SU-DHL-6 (cell line): ENCODE data around the gene DAPK2.

Experiments used
- H2AFZ ChIP-seq: fragments of 200-600 bp; sonication (generic); 2 replicates; pipeline ENCODE4 v1.6.1; 2014; ENCODE audit warnings: low read depth, mild to moderate bottlenecking, moderate library complexity, mixed read lengths, antibody characterized with exemption, low read length; ENCODE audit not compliant: severe bottlenecking
- H3F3A ChIP-seq: fragments of 200-600 bp; shearing (Covaris generic); 2 replicates; pipeline ENCODE4 v1.6.0; 2016; ENCODE audit warnings: antibody characterized with exemption, mild to moderate bottlenecking; ENCODE audit not compliant: insufficient read depth
- H3K27ac ChIP-seq: fragments of 200-600 bp; sonication (generic); 2 replicates; pipeline ENCODE4 v1.5.1; 2016; ENCODE audit warnings: low read depth, mild to moderate bottlenecking, low read length, moderate library complexity, mixed read lengths
- H3K27me3 ChIP-seq: fragments of 200-600 bp; sonication (generic), shearing (Covaris generic); 2 replicates; pipeline ENCODE4 v1.6.0; 2014; ENCODE audit warnings: mild to moderate bottlenecking, low read length
- H3K36me3 ChIP-seq: fragments of 200-600 bp; sonication (generic); 2 replicates; pipeline ENCODE4 v1.6.1; 2014; ENCODE audit warnings: mild to moderate bottlenecking, low read length, mixed read lengths
- H3K4me2 ChIP-seq: fragments of 300-600, 200-600 bp; shearing (Covaris generic), sonication (generic); 2 replicates; pipeline ENCODE4 v1.6.0; 2014; ENCODE audit warnings: low read length, low read depth, mild to moderate bottlenecking; ENCODE audit not compliant: poor library complexity, severe bottlenecking
- H3K4me3 ChIP-seq: fragments of 200-600 bp; sonication (generic); 2 replicates; pipeline ENCODE4 v1.5.1; 2014; ENCODE audit warnings: antibody characterized with exemption, low read length, mild to moderate bottlenecking, mixed read lengths; ENCODE audit not compliant: insufficient read depth, poor library complexity, severe bottlenecking
- H3K79me2 ChIP-seq: fragments of 200-600 bp; sonication (generic); 2 replicates; pipeline ENCODE4 v1.6.1; 2014; ENCODE audit warnings: mild to moderate bottlenecking, low read length, moderate library complexity; ENCODE audit not compliant: insufficient read depth
- H3K9ac ChIP-seq: fragments of 200-600 bp; sonication (generic); 2 replicates; pipeline ENCODE4 v1.7.0; 2014; ENCODE audit warnings: mild to moderate bottlenecking, low read length
- H3K9me2 ChIP-seq: fragments of 200-600 bp; sonication (generic); replicated peaks from 2 replicates; pipeline ENCODE4 v1.6.1; 2014; ENCODE audit warnings: low read length; ENCODE audit not compliant: insufficient read depth
- H3K9me3 ChIP-seq: fragments of 200-600 bp; sonication (generic); 2 replicates; pipeline ENCODE4 v1.6.1; 2014; ENCODE audit warnings: low read length, mixed read lengths; ENCODE audit not compliant: insufficient read depth
- H4K20me1 ChIP-seq: fragments of 200-600 bp; sonication (generic); 2 replicates; pipeline ENCODE4 v1.6.1; 2014; ENCODE audit warnings: low read depth, mild to moderate bottlenecking, antibody characterized with exemption, low read length, moderate library complexity, mixed read lengths
- CTCF ChIP-seq: fragments of 200-600 bp; sonication (generic); IDR thresholded peaks from one replicate; pipeline ENCODE4 v1.5.1; 2017; ENCODE audit warnings: antibody characterized with exemption, mild to moderate bottlenecking, low read length, moderate library complexity; ENCODE audit not compliant: insufficient read depth, poor library complexity, severe bottlenecking
- EZH2phosphoT487 ChIP-seq: fragments of 200-600 bp; sonication (generic), shearing (Covaris generic); conservative IDR thresholded peaks from 2 replicates; pipeline ENCODE4 v1.6.1; 2018; ENCODE audit warnings: mild to moderate bottlenecking, antibody characterized with exemption, low read length, moderate library complexity, mixed read lengths

Gene DAPK2

GRCh38 chr15:64046421-64047153 is at the start of gene DAPK2:
DAPK2 (minus strand) TSS chr15:64046485; CDS start chr15:64040261, 6,224 bp downstream.
- no peaks in the 10 kb centered on the region for H3F3A ChIP-seq

DNA sequence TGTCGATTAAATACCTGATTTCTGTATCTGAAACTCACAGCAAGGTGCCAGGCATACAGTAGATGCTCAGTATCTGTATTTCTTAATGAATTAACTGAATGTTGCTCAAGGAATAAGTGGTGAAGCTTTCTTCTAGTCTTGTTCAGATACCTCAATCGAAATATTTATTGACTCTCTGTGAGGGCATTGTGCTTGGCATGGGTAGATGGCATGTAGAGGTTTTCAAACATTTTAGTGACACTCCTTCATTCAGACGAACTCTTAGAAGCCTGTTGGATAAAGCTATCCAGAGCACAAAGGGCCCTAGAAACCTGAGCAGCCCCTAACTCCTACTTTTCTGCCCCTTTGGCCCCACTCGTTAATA is 49.1 kb upstream of the DAPK2 start:
- Histone ChIP-seq H3K27me3 (no peaks in the 10 kb centered on the region), H3K27ac (peak overlapping the region; percentile 17), H3K9ac (peak overlapping the region; percentile 87; the same call in 1 of the 2 replicates), H3K9me3 (no peaks in the 10 kb centered on the region), H3K4me3 (peak overlapping the region; percentile 32), H3K36me3 (no peaks in the 10 kb centered on the region), H3K9me2 (no peaks in the 10 kb centered on the region), H3F3A (peaks cover 13% of the 10 kb centered on the region), H2AFZ (peak overlapping the region; percentile 55), H4K20me1 (no peaks in the 10 kb centered on the region), H3K79me2 (peaks cover 77% of the 10 kb centered on the region), H3K4me2 (peak overlapping the region; percentile 92)
- TF ChIP-seq EZH2phosphoT487 (no peak), CTCF (no peak)

More at GRCh38 chr15:64046421-64047153, at the start of gene DAPK2:
- Histone ChIP-seq H3K79me2 (no peaks in the 10 kb centered on the region), H3K9me3 (no peaks in the 10 kb centered on the region), H3K27ac (no peak within 1 kb of the TSS), H2AFZ (peak within 1 kb of the TSS; percentile 27), H3K4me2 (peak within 1 kb of the TSS; percentile 57), H3K36me3 (no peaks in the 10 kb centered on the region), H3K4me3 (peak within 1 kb of the TSS; percentile 43), H4K20me1 (no peaks in the 10 kb centered on the region), H3K9ac (peak within 1 kb of the TSS; percentile 40; the same call in 1 of the 2 replicates), H3K27me3 (no peaks in the 10 kb centered on the region), H3K9me2 (no peaks in the 10 kb centered on the region)
- TF ChIP-seq CTCF (peak; percentile 66), EZH2phosphoT487 (no peak)

DNA sequence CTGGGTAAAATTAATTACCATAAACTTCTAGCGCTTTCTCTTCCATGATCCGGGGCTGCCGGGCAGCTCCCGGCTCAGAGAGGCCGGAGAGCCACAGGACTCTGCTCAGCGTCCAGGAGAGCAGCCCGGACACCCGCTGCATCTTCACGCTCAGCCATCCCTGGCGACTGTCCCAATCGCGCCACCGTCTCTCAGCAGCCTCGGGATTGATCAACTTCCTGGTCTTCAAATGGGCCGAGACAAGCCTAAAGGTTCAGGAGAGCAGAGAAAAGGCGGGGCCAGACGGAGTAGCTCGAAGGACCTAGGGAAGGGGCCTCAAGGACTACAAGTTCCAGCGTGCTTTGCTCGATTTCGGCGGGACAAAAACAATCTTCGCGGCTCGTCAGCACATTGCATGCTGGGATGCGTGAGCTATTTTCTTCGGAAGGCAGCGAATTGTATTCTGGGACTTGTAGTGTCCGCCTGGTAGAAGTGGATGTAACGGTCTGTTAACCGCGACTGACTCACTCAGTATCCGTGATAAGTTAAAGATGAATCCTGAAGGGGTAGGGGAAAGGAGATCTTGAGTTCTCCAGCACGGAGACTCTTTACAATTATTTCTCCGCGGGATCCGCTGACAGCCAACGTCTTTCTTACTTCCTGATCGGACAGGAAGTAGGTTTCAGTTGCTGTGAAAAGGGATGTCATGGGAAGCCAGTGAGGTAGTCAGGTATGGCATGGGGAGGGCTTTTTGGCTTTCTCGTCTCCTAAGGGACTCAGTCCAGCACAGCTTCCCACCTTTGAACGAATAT is 47.5 kb upstream of the DAPK2 start, which contains the start of gene CIAO2A:
Gene CIAO2A (minus strand): TSS at position 212 of the 791 bp plus-strand sequence. CDS start 70 bp downstream, at position 142.
- H3K4me2 ChIP-seq = peak within 1 kb of the TSS; percentile 92
- H3K27ac ChIP-seq = peak within 1 kb of the TSS; percentile 82
- H3K36me3 ChIP-seq = peaks cover 3% of the 10 kb centered on the region
- peak within 1 kb of the TSS; percentile 86 for H3K9ac ChIP-seq
- peak within 1 kb of the TSS; percentile 84 for H2AFZ ChIP-seq
- H3K9me3 ChIP-seq = no peaks in the 10 kb centered on the region
- H3K9me2 ChIP-seq = no peaks in the 10 kb centered on the region
- no peak for TF ChIP-seq CTCF
- no peak for TF ChIP-seq EZH2phosphoT487
- H4K20me1 ChIP-seq = no peaks in the 10 kb centered on the region
- H3K4me3 ChIP-seq = peak within 1 kb of the TSS; percentile 89
- H3F3A ChIP-seq = peaks cover 10% of the 10 kb centered on the region
- no peaks in the 10 kb centered on the region for H3K27me3 ChIP-seq
- peaks cover 77% of the 10 kb centered on the region for H3K79me2 ChIP-seq
